Activated T-helper 17 cell treated with anti-CD3 and anti-CD28 coated beads, Interleukin-2, amount 50 U/mL, for 72 hours (primary cell): ENCODE data around the gene MAP4K3. TPM values are rescaled to one million over a fixed set of nuclear protein-coding genes. Genes with fewer than 3 reads are reported as not detected.
A peak's percentile ranks its signal among the peaks of the same experiment; 100 is the strongest.
"Not testable (repeated sequence)": the region's sequence is repeated elsewhere in the genome, so short reads cannot be mapped to it uniquely, and the experiment has no call there.

Experiments used
- ATAC-seq: fragments of 150-1000 bp; cut with Tn5 transposase; replicated peaks from 2 replicates; pipeline ENCODE4 v1.10.0; 2021; ENCODE audit warnings: mild to moderate bottlenecking, moderate library complexity
- H3K27ac Mint-ChIP-seq: one replicate; pipeline ENCODE4 v1.8.0; 2022; ENCODE audit warnings: mixed read lengths
- H3K27me3 Mint-ChIP-seq: one replicate; pipeline ENCODE4 v1.8.0; 2022; ENCODE audit warnings: mixed read lengths
- H3K36me3 Mint-ChIP-seq: one replicate; pipeline ENCODE4 v1.8.0; 2022; ENCODE audit warnings: low read depth, mild to moderate bottlenecking, mixed read lengths
- H3K4me1 Mint-ChIP-seq: one replicate; pipeline ENCODE4 v1.8.0; 2022; ENCODE audit warnings: mixed read lengths
- H3K4me3 Mint-ChIP-seq: one replicate; pipeline ENCODE4 v1.8.0; 2022; ENCODE audit warnings: mild to moderate bottlenecking, mixed read lengths
- H3K9me3 Mint-ChIP-seq: one replicate; pipeline ENCODE4 v1.8.0; 2022; ENCODE audit warnings: mixed read lengths
- total RNA-seq, 2 donors: library from RNA; stranded (reverse); gene quantifications; one replicate each; pipeline ENCODE4 v1.2.3, GENCODE V29; 2022

Gene MAP4K3
- total RNA-seq, 2 donors from 2014 or later: 8.9 to 11.3 TPM

DNA sequence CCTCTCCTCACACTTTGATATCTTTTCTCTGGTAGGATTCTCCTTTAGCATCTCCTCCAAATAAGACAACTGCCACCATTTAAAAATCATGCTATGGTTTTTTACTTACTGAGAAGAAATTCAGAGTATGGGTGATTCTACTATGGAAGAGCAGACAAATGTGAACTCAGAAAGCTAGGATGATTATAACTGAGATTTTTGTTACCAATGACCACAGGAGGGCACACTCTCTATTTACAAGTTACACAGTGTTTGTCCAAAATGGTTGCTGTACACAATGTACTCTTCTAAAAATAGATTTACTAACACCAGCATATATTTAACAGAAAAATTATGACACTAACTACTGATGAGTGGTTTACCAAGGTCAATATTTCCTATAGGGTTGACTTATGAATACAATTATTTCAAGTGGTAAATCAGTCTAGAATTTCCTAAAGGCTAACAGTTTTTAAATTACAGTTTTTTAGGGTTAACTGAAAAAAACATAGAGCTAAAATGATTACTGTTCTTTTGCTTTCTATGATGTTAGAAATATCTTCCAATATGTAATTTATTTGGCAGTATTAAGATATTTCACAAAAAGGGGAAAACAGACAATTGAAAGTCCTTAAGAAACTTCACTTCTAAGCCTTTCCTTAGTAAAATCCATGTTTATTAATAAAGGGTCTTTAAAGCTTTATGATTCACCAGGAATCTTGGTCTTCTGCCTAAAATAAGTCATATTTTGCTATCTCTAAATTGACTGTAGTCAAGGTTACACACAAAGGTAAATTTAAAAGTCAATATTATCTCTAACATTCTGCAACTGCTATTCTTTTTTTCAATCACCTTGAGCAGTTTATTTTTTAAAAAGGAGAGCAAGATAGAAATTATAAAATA, 57.2 kb downstream of the MAP4K3 start:
- peaks cover 9% of the 10 kb centered on the region for H3K36me3 Mint-ChIP-seq
- no peak overlapping the region for H3K4me3 Mint-ChIP-seq
- no peak overlapping the region for H3K27ac Mint-ChIP-seq
- peak; percentile 45 for ATAC-seq
- no peaks in the 10 kb centered on the region for H3K27me3 Mint-ChIP-seq
- H3K4me1 Mint-ChIP-seq: peaks cover 15% of the 10 kb centered on the region
- no peaks in the 10 kb centered on the region for H3K9me3 Mint-ChIP-seq

DNA sequence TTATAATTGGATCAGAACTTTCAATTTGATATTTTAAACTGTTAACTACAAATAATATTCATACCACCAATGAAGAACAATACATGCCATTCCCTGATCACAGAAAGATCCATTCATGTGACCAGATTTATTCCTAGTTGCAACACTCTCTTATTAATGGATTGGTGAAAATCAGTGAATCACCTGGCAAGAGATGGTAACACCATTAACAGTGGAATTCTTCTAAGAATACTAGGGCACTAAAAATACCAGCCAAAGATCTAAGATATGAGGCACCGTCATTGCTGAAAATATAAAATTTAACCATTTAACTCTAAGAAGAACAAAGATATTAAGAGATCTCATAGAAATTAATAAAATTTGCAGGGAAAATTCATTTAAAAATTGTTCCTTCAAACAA, 58.1 kb downstream of the MAP4K3 start:
- ATAC-seq: no peak
- H3K36me3 Mint-ChIP-seq: peaks cover 9% of the 10 kb centered on the region
- no peak overlapping the region for H3K27ac Mint-ChIP-seq

DNA sequence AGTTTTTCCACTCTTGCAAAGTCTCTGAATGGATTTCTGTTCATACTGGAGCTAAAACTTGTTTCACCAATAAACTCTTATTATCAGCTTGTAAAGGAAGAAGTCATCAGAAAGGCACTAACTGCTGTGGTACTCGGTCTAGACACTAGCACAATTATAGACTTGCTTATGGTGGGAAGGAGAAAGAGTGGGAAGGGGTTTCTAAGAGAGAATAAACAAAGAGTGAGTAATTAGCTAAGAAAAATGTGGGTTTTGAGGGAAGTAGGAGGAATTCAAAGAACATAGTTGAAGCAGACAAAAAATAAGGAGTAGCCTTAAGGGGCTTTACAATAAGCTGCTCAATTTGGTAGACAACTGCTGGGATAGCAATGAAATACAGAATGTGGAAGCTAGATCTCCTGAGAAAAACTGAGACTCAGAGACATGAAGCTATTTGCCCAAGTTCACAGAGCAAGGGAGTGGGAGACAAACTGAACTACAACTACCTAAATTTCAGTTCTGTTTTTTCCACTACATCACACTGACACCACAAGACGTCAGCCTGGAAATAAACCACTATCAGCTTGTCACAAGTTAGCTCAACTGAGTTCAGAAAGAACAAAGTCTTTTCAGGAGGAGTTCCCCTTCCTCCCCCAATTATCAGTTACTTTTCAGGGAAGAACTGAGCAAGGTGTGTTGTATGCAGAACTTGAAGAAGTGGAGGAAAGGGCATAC, 59.7 kb downstream of the MAP4K3 start:
- Mint-ChIP-seq H3K27ac (peak overlapping the region; percentile 61), H3K4me3 (peak overlapping the region; percentile 8), H3K27me3 (no peaks in the 10 kb centered on the region), H3K36me3 (peaks cover 24% of the 10 kb centered on the region), H3K9me3 (peaks cover 3% of the 10 kb centered on the region), H3K4me1 (peaks cover 15% of the 10 kb centered on the region)
- peak; percentile 84 for ATAC-seq

More for the DNA sequence above, 58.1 kb downstream of the MAP4K3 start:
- Mint-ChIP-seq H3K27me3 (no peaks in the 10 kb centered on the region), H3K4me1 (peaks cover 15% of the 10 kb centered on the region), H3K4me3 (no peak overlapping the region), H3K9me3 (no peaks in the 10 kb centered on the region)

DNA sequence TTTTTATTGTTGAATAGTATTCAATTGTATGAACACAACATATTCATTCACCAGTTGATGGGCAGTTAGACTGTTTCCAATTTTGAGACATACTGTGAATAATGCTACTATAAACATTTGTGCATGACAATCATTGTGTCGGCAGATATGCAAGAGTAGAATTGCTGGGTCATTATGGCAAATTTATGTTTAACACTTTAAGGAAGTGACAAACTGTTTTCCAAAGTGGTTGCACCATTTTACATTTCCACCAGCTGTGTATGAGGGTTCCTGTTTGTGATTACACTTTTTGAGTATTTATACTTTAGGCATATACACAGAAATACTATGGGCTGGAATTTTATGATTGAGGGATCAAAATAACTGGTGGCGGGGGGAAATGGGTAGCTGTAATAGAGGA, 61.2 kb downstream of the MAP4K3 start:
- Mint-ChIP-seq H3K9me3 (peaks cover 3% of the 10 kb centered on the region), H3K4me3 (no peak overlapping the region), H3K4me1 (peaks cover 14% of the 10 kb centered on the region), H3K36me3 (peaks cover 24% of the 10 kb centered on the region), H3K27ac (no peak overlapping the region), H3K27me3 (no peaks in the 10 kb centered on the region)
- ATAC-seq: no peak

DNA sequence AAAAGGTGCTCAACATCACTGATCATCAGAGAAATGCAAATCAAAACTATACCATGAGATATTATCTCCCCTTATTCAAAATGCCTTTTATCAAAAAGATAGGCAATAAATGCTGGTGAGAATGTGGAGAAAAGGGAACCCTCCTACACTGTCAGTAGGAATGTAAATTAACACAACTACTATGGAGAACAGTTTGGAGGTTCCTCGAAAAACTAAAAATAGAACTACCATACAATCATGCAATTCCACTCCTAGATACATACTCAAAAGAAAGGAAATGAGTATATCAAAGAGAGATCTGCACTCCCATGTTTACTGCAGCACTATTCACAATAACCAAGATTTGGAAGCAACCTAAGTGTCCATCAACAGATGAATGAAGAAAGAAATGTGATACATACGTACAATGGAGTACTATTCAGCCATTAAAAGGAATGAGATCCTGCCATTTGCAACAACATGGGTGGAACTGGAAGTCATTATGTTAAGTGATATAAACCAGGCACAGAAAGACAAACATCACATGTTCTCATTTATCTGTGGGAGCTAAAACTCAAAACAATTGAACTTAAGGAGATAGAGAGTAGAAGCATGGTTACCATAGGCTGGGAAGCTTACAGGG, 63.8 kb downstream of the MAP4K3 start:
- no peak for ATAC-seq
- Mint-ChIP-seq H3K27ac (no peak overlapping the region), H3K4me3 (no peak overlapping the region), H3K27me3 (no peaks in the 10 kb centered on the region), H3K9me3 (peaks cover 3% of the 10 kb centered on the region), H3K4me1 (peaks cover 20% of the 10 kb centered on the region), H3K36me3 (peaks cover 24% of the 10 kb centered on the region)

DNA sequence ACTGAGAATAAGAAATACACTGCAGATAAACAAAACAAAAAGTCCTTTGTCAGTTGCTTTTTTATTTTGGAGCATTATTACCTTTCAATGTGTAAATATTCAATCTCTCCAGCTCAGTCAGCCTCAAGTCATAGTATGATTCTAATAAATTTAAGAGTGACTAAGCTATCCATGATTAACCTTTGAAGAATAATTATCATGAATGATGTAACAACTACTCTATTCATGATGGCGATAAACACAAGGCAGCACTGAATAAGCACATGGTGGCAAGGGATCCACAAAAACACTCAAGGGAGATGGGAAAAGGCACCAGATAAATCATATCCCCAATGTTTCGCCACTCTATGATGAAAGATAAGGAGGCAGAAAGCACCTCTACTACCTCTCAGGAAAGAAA, 67.0 kb downstream of the MAP4K3 start:
- peaks cover 11% of the 10 kb centered on the region for H3K4me1 Mint-ChIP-seq
- no peak overlapping the region for H3K27ac Mint-ChIP-seq
- H3K36me3 Mint-ChIP-seq: peaks cover 15% of the 10 kb centered on the region
- no peak overlapping the region for H3K4me3 Mint-ChIP-seq
- H3K27me3 Mint-ChIP-seq: no peaks in the 10 kb centered on the region
- H3K9me3 Mint-ChIP-seq: peaks cover 3% of the 10 kb centered on the region
- no peak for ATAC-seq

DNA sequence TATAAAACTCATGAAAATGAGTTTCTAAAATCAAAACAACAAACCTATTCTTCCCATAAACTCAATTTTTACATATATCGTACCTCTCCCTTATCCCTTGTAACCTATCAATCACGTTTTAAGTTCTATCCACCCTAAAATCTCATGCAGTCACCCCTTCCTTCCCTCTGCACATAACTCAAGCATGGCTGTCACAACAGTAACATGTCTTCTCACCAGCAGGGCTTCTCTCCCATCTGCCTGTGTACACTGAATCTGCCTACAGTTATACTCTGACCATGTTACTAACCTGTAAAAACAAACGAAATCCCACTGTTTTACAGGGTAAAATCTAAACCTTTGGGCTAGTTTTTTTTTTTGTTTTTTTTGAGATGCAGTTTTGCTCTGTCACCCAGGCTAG, 68.2 kb downstream of the MAP4K3 start:
- no peaks in the 10 kb centered on the region for H3K27me3 Mint-ChIP-seq
- H3K9me3 Mint-ChIP-seq: peaks cover 3% of the 10 kb centered on the region
- peaks cover 14% of the 10 kb centered on the region for H3K36me3 Mint-ChIP-seq
- H3K4me1 Mint-ChIP-seq: peaks cover 11% of the 10 kb centered on the region
- H3K27ac Mint-ChIP-seq: no peak overlapping the region
- H3K4me3 Mint-ChIP-seq: no peak overlapping the region
- ATAC-seq: no peak

DNA sequence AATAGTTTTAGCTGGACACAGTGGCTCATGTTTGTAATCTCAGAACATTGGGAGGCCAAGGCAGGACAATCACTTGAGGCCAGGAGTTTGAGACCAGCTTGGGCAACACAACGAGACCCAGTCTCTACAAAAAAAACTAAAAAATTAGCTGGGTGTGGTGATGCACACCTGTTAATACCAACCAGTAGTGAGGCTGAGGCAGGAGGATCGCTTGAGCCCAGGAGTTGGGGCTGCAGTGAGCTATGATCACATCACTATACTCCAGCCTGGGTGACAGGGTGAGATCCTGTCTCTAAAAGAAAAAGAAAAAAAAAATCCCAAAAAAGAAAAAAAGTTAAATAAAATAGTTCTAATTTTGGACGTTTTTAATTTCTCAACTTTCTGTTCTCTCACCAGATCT, 68.7 kb downstream of the MAP4K3 start:
- peaks cover 9% of the 10 kb centered on the region for H3K36me3 Mint-ChIP-seq
- ATAC-seq: no peak
- H3K4me1 Mint-ChIP-seq: peaks cover 11% of the 10 kb centered on the region
- H3K27ac Mint-ChIP-seq: no peak overlapping the region
- H3K27me3 Mint-ChIP-seq: no peaks in the 10 kb centered on the region
- no peak overlapping the region for H3K4me3 Mint-ChIP-seq
- peaks cover under 1% of the 10 kb centered on the region for H3K9me3 Mint-ChIP-seq

DNA sequence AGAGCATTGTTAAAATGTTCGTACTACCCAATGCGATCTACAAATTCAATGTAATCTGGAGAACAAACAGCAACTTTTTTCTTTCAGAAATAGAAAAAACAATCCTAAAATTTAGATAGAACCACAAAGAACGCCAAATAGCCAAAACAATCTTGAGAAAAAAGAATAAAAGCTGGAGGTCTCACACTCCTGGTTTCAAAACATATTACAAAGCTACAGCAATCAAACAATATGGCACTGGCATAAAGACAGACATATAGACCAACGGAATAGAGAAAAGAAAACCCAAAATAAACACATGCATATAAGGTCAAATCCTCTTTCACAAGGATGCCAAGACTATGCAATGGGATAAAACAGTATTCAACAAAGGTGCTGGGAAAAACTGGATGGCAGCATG, 74.5 kb downstream of the MAP4K3 start:
- Mint-ChIP-seq H3K27me3 (no peaks in the 10 kb centered on the region), H3K4me1 (no peaks in the 10 kb centered on the region), H3K27ac (no peak overlapping the region), H3K36me3 (no peaks in the 10 kb centered on the region), H3K9me3 (peaks cover 8% of the 10 kb centered on the region), H3K4me3 (no peak overlapping the region)
- ATAC-seq: no peak

DNA sequence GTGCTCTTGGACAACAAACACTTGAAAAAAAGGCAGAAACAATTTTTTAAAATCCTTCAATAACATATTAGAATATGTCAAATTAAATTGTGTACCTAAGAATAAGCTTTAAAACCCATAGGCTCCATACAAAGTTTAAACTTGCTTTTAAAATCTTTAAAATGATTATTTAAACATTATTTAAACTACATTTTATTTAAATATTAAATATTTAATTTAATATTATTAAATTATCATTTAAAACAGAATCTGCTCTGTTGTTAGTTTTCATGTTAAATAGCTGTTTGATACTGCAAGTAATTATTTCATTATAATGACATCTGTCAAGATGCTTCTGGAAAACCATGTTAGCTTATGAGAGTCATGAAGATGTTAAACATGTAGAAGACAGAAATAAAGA, 75.6 kb downstream of the MAP4K3 start:
- Mint-ChIP-seq H3K9me3 (peaks cover 8% of the 10 kb centered on the region), H3K4me3 (no peak overlapping the region), H3K4me1 (no peaks in the 10 kb centered on the region), H3K27ac (no peak overlapping the region), H3K36me3 (no peaks in the 10 kb centered on the region), H3K27me3 (no peaks in the 10 kb centered on the region)
- no peak for ATAC-seq

DNA sequence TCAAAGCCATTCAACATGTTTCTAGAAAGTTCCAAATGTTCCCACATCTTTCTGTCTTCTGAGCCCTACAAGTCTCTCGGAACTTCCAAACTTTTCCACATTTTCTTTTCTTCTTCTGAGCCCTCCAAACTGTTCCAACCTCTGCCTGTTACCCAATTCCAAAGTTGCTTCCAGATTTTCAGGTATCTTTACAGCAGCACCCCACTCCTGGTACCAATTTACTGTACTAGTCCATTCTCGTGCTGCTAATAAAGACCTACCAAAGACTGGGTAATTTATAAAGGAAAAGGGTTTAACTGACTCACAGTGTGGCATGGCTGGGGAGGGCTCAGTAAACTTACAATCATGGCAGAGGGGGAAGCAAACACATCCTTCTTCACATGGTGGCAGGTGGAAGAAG, 76.7 kb downstream of the MAP4K3 start:
- not testable (repeated sequence) for H3K36me3 Mint-ChIP-seq

DNA sequence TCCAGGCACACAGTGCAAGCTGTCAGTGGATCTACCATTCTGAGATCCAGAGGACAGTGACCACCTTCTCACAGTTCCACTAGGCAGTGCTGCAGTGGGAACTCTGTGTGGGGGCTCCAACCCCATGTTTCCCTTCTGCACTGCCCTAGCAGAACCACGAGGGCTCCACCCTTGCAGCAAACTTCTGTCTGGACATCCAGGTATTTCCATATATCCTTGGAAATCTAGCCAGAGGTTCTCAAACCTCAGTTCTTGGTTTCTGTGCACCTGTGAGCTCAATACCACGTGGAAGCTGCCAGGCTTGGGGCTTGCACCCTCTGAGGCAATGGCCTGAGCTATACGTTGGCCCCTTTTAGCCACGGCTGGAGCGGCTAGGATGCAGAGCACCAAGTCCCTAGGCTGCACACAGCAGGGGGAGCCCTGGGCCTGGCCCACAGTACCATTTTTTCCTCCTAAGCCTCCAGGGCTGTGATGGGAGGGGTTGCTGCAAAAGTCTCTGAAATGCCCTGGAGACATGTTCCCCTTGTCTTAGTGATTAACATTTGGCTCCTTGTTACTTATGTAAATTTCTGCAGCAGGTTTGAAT, 77.5 kb downstream of the MAP4K3 start:
- no peak overlapping the region for H3K27ac Mint-ChIP-seq
- no peaks in the 10 kb centered on the region for H3K27me3 Mint-ChIP-seq
- H3K4me1 Mint-ChIP-seq: no peaks in the 10 kb centered on the region
- peaks cover 13% of the 10 kb centered on the region for H3K36me3 Mint-ChIP-seq
- peaks cover 8% of the 10 kb centered on the region for H3K9me3 Mint-ChIP-seq
- no peak overlapping the region for H3K4me3 Mint-ChIP-seq
- no peak for ATAC-seq

More for the DNA sequence above, 76.7 kb downstream of the MAP4K3 start:
- not testable (repeated sequence) for H3K4me3 Mint-ChIP-seq, H3K27ac Mint-ChIP-seq, H3K9me3 Mint-ChIP-seq, H3K4me1 Mint-ChIP-seq, H3K27me3 Mint-ChIP-seq, ATAC-seq

DNA sequence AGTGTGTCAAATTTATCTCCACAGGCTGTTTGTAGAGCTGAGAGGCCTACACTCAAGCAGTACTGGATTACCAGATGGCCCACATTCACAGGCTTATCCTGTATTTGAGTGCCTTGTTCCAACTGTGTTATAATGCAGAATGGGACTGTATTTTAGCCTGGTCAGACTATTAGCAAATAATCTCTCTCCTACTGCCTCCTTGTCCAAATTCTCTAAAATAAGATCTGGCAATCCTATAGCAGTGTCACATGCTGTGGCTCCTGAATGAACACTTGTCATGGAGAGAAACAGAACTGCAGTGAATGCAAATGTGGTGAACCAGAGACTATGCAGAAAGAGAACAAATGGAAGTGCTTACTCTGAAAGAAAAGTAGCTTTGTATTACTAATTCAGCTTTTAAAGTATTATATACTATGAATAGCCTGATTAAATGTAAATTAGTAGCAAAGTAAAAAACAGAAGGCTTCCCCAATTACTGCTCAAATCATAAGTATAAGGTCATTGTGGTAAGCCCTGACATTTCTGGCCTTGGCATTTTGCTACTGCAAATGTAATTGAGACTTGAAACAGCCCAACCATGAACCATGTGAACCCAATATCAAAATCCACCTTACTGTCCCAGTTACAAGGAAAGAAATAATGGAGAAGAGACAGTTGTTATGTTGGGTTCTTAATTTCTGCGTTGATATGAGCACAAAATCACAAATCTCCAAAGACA, 80.0 kb downstream of the MAP4K3 start:
- ATAC-seq: peak; percentile 34
- peaks cover 8% of the 10 kb centered on the region for H3K9me3 Mint-ChIP-seq
- H3K27ac Mint-ChIP-seq: no peak overlapping the region
- H3K27me3 Mint-ChIP-seq: no peaks in the 10 kb centered on the region
- H3K4me1 Mint-ChIP-seq: no peaks in the 10 kb centered on the region
- H3K4me3 Mint-ChIP-seq: no peak overlapping the region
- H3K36me3 Mint-ChIP-seq: peaks cover 15% of the 10 kb centered on the region

DNA sequence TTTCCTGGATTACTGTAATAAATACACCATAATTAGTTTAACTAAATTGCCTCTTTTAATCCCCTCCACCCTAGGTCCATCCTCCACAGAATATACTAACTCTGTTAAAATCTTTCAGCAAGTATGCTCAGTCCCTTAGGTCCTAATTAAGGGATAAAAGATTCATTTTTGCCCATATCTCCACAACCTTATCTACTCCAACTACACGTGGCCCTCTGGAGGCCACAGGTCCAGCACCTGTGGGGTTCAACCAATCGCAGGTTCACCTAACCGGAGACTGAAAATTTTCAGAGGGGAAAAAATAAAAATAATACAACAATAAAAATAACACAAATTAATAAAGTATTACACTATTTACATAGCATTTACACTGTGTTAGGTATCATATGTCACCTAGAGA, 86.4 kb downstream of the MAP4K3 start:
- Mint-ChIP-seq H3K4me1 (no peaks in the 10 kb centered on the region), H3K27ac (no peak overlapping the region), H3K27me3 (no peaks in the 10 kb centered on the region), H3K9me3 (no peaks in the 10 kb centered on the region), H3K36me3 (peaks cover 13% of the 10 kb centered on the region), H3K4me3 (no peak overlapping the region)
- ATAC-seq: no peak
